Ishikawa (cell line): ENCODE results near the gene TMEM63A.

ENCODE experiments used
- CEBPB ChIP-seq: IDR thresholded peaks from 2 replicates; pipeline ENCODE4 v1.6.1; 2012
- CREB1 ChIP-seq: IDR thresholded peaks from 2 replicates; pipeline ENCODE4 v1.6.1; 2012; ENCODE audit warnings: low read depth
- EGR1 ChIP-seq: IDR thresholded peaks from 2 replicates; pipeline ENCODE4 v1.6.1; 2012
- EP300 ChIP-seq: IDR thresholded peaks from 2 replicates; pipeline ENCODE4 v1.6.1; 2012; ENCODE audit warnings: borderline replicate concordance
- FOXM1 ChIP-seq: IDR thresholded peaks from 2 replicates; pipeline ENCODE4 v1.6.1; 2012; ENCODE audit warnings: low read depth, borderline replicate concordance
- MAX ChIP-seq: IDR thresholded peaks from 2 replicates; pipeline ENCODE4 v1.6.1; 2012
- NFIC ChIP-seq: IDR thresholded peaks from 2 replicates; pipeline ENCODE4 v1.6.1; 2012
- RAD21 ChIP-seq: IDR thresholded peaks from 2 replicates; pipeline ENCODE4 v1.6.1; 2012; ENCODE audit warnings: low read depth
- REST ChIP-seq: IDR thresholded peaks from 2 replicates; pipeline ENCODE4 v1.6.1; 2012; ENCODE audit warnings: low read depth, mild to moderate bottlenecking
- TAF1 ChIP-seq: IDR thresholded peaks from 2 replicates; pipeline ENCODE4 v1.6.1; 2012; ENCODE audit warnings: low read depth, mild to moderate bottlenecking
- TCF12 ChIP-seq: IDR thresholded peaks from 2 replicates; pipeline ENCODE4 v1.6.1; 2012; ENCODE audit warnings: low read depth
- TEAD4 ChIP-seq: IDR thresholded peaks from 2 replicates; pipeline ENCODE4 v1.6.1; 2012
- USF1 ChIP-seq: IDR thresholded peaks from 2 replicates; pipeline ENCODE4 v1.6.1; 2012
- YY1 ChIP-seq: IDR thresholded peaks from 2 replicates; pipeline ENCODE4 v1.6.1; 2012; ENCODE audit warnings: low read depth
- ZBTB7A ChIP-seq: IDR thresholded peaks from 2 replicates; pipeline ENCODE4 v1.6.1; 2012; ENCODE audit warnings: low read depth

The TMEM63A gene

GRCh38 chr1:225852413-225853124 is 29.6 kb downstream of the TMEM63A start:
- TF ChIP-seq TEAD4: no peak
- no peak for TF ChIP-seq YY1
- TF ChIP-seq USF1: no peak
- no peak for TF ChIP-seq MAX

GRCh38 chr1:225851805-225852204 is 30.4 kb downstream of the TMEM63A start:
- no peak for TF ChIP-seq EGR1
- TF ChIP-seq NFIC: no peak
- no peak for TF ChIP-seq EP300
- no peak for TF ChIP-seq TCF12
- TF ChIP-seq TEAD4: no peak
- TF ChIP-seq RAD21: no peak
- TF ChIP-seq REST: no peak
- TF ChIP-seq MAX: no peak
- TF ChIP-seq USF1: no peak
- TF ChIP-seq TAF1: no peak
- no peak for TF ChIP-seq CEBPB
- no peak for TF ChIP-seq FOXM1
- TF ChIP-seq CREB1: no peak
- TF ChIP-seq ZBTB7A: no peak
- no peak for TF ChIP-seq YY1

- TF ChIP-seq YY1 (no peak), RAD21 (no peak), TAF1 (no peak), CEBPB (no peak), EP300 (no peak), NFIC (no peak), ZBTB7A (no peak), CREB1 (no peak), REST (no peak), MAX (no peak), TEAD4 (no peak), FOXM1 (no peak), USF1 (no peak), TCF12 (no peak), EGR1 (no peak)
Observed at GRCh38 chr1:225850370-225850769, 31.8 kb downstream of the TMEM63A start.

- TF ChIP-seq USF1 (no peak), NFIC (peak; percentile 83), TAF1 (no peak)
Observed at GRCh38 chr1:225849925-225850324, 32.3 kb downstream of the TMEM63A start.
